GM19351 (cell line): ENCODE data around the gene RNF224.
"Not testable (repeated sequence)": the region's sequence is repeated elsewhere in the genome, so short reads cannot be mapped to it uniquely, and the experiment has no call there.

Experiments
- ATAC-seq: cut with Tn5 transposase; IDR thresholded peaks from one replicate; pipeline ENCODE4 v1.9.1; 2021; ENCODE audit warnings: mild to moderate bottlenecking, moderate library complexity; ENCODE audit not compliant: unreplicated experiment

The RNF224 gene

GRCh38 chr9:137236936-137237421 is 9.7 kb downstream of the RNF224 start:
- no peak for ATAC-seq

GRCh38 chr9:137237759-137238726 is 10.7 kb downstream of the RNF224 start:
- ATAC-seq: no peak

GRCh38 chr9:137239541-137240200 is 12.4 kb downstream of the RNF224 start:
- not testable (repeated sequence) for ATAC-seq

GRCh38 chr9:137240318-137240840 is 13.1 kb downstream of the RNF224 start:
- ATAC-seq: peak; percentile 24

GRCh38 chr9:137240841-137241489 is 13.7 kb downstream of the RNF224 start, which contains the start of gene TUBB4B:
TSS of gene TUBB4B (plus strand) at chr9:137241287. CDS start at chr9:137241361, 74 bp downstream.
- ATAC-seq: peak; percentile 73

- ATAC-seq: peak; percentile 13
Measured at GRCh38 chr9:137241490-137242268, 14.4 kb downstream of the RNF224 start.

- no peak for ATAC-seq
Measured at GRCh38 chr9:137242269-137243203, 15.2 kb downstream of the RNF224 start.

- ATAC-seq: not testable (repeated sequence)
Measured at GRCh38 chr9:137243266-137243625, 15.9 kb downstream of the RNF224 start.

GRCh38 chr9:137243626-137244485 is 16.6 kb downstream of the RNF224 start:
- no peak for ATAC-seq

GRCh38 chr9:137244486-137245449 is 17.5 kb downstream of the RNF224 start:
- no peak for ATAC-seq

GRCh38 chr9:137245450-137246421 is 18.4 kb downstream of the RNF224 start:
- no peak for ATAC-seq

GRCh38 chr9:137247135-137247915 is 20.0 kb downstream of the RNF224 start:
- no peak for ATAC-seq

- ATAC-seq: no peak
Measured at GRCh38 chr9:137247916-137248175, 20.5 kb downstream of the RNF224 start.

- ATAC-seq: no peak
Measured at GRCh38 chr9:137250329-137251193, 23.3 kb downstream of the RNF224 start.

GRCh38 chr9:137251194-137251461 is 23.8 kb downstream of the RNF224 start, which contains the start of gene STPG3:
TSS of gene STPG3 (plus strand) at chr9:137251286. CDS start at chr9:137251287, 1 bp downstream.
- no peak for ATAC-seq
